ENCODE results near the gene SLC4A7.

GRCh38 chr3:27449530-27450150, 34.5 kb downstream of the SLC4A7 start:
- TF ChIP-seq MAX (IDR thresholded peaks at IDR 0.05) (no peak), CEBPB (IDR thresholded peaks at IDR 0.05) (no peak), FOXM1 (IDR thresholded peaks at IDR 0.05; ENCODE audit: borderline replicate concordance, low read depth) (no peak), RAD21 (IDR thresholded peaks at IDR 0.05; ENCODE audit: low read depth) (no peak), NFIC (IDR thresholded peaks at IDR 0.05) (no peak), YY1 (IDR thresholded peaks at IDR 0.05; ENCODE audit: low read depth) (no peak), TAF1 (IDR thresholded peaks at IDR 0.05; ENCODE audit: low read depth) (no peak), EP300 (IDR thresholded peaks at IDR 0.05; ENCODE audit: borderline replicate concordance) (no peak), CREB1 (IDR thresholded peaks at IDR 0.05; ENCODE audit: low read depth) (no peak), TEAD4 (IDR thresholded peaks at IDR 0.05) (no peak), REST (IDR thresholded peaks at IDR 0.05; ENCODE audit: low read depth) (no peak)

Measured in Ishikawa (cell line).